Esophagus muscularis mucosa (tissue), 4 donors: ENCODE measurements around the gene MYO1A. TPM values are rescaled to one million over a fixed set of nuclear protein-coding genes. Genes with fewer than 3 reads are reported as not detected.

Source experiments
- DNase-seq: peaks from one replicate; pipeline ENCODE4 v3.0.0-alpha.2; 2017; ENCODE audit errors: extremely low spot score
- H3K27ac ChIP-seq, 4 donors: fragments of 200-600 bp; sonication (generic); replicated peaks in 1 of 4; 1 replicate in 3 of 4; 2 replicates in 1 of 4; pipeline ENCODE4 v1.5.1; 2016 to 2019; ENCODE audit warnings: mild to moderate bottlenecking in 1 of 4
- H3K27me3 ChIP-seq, 4 donors: fragments of 200-600 bp; sonication (generic); one replicate each; pipeline versions ENCODE4 v1.5.1 to v1.6.0; 2016 to 2019
- H3K36me3 ChIP-seq, 4 donors: fragments of 200-600 bp; sonication (generic); one replicate each; pipeline ENCODE4 v1.5.1; 2016 to 2019
- H3K4me1 ChIP-seq, 4 donors: fragments of 200-600 bp; sonication (generic); one replicate each; pipeline ENCODE4 v1.5.1; 2016 to 2019
- H3K4me3 ChIP-seq, 4 donors: fragments of 200-600 bp; sonication (generic); 1 replicate in 2 of 4; 2 replicates in 2 of 4; pipeline ENCODE4 v1.5.1; 2016 to 2019; ENCODE audit warnings: mild to moderate bottlenecking in 4 of 4, moderate library complexity in 1 of 4
- H3K9me3 ChIP-seq, 4 donors: fragments of 200-600 bp; sonication (generic); 1 replicate in 3 of 4; 2 replicates in 1 of 4; pipeline ENCODE4 v1.5.1; 2016 to 2019
- CTCF ChIP-seq, 3 experiments: fragments of 200-600 bp in 2 of 3; fragments of 450-650 bp in 1 of 3; sonication (generic) in 2 of 3; IDR thresholded peaks; one replicate each; pipeline ENCODE4 v1.5.1; 2017 to 2019; ENCODE audit warnings: antibody characterized with exemption in 3 of 3, mild to moderate bottlenecking in 2 of 3, moderate library complexity in 1 of 3
- EP300 ChIP-seq: sonication (generic); formaldehyde crosslinking; IDR thresholded peaks from one replicate; pipeline ENCODE4 v1.6.1; 2017; ENCODE audit warnings: antibody characterized with exemption
- POLR2A ChIP-seq: fragments of 450-650 bp; IDR thresholded peaks from one replicate; pipeline ENCODE4 v1.6.1; 2017; ENCODE audit warnings: antibody characterized with exemption, moderate library complexity, mild to moderate bottlenecking, low read depth
- POLR2AphosphoS5 ChIP-seq, 2 donors: sonication (generic); formaldehyde crosslinking; IDR thresholded peaks; one replicate each; pipeline ENCODE4 v1.6.1; 2017; ENCODE audit warnings: antibody characterized with exemption in 2 of 2
- WGBS: methylation state at CpG from one replicate; pipeline ENCODE4 v1.1.5; 2018; 5-methylcytosine and 5-hydroxymethylcytosine counted together
- intact Hi-C: fragments of 100-400 bp; cut with DNase I; formaldehyde crosslinking; loops from one replicate; pipeline ENCODE4 v1.15.1; 2023
- total RNA-seq, 4 donors: library from RNA; depleted of rRNA; stranded (reverse); fragments of >200 nt; gene quantifications; one replicate each; pipeline versions ENCODE4 v1.1.0 to v1.2.1, GENCODE V29; 2016

Gene MYO1A
- total RNA-seq, 4 donors from 2014 or later: 0.06 to 1.1 (median 0.83) TPM

- H3K9me3 ChIP-seq: no peaks in the 10 kb centered on the region
- no peak overlapping the region for H3K4me3 ChIP-seq
- peak overlapping the region in 2 of 4 donors; percentile 99 to 100 for H3K27ac ChIP-seq
- intact Hi-C loops: loop anchor here (10.0 kb wide), 1 partner anchor 462 kb away; the partner anchor contains the start of gene BAZ2A
- peaks cover 23 to 47% (median 39%) of the 10 kb centered on the region in 4 donors for H3K4me1 ChIP-seq
- H3K36me3 ChIP-seq: peaks cover 57 to 93% (median 83%) of the 10 kb centered on the region in 4 donors
- no peaks in the 10 kb centered on the region for H3K27me3 ChIP-seq
- 89% methylated on average over 8 of the region's 8 CpGs for WGBS
- TF ChIP-seq POLR2AphosphoS5 (IDR thresholded peaks at IDR 0.05): no peak
- no peak for TF ChIP-seq POLR2A
- no peak for TF ChIP-seq CTCF (IDR thresholded peaks at IDR 0.05)
- no peak for TF ChIP-seq EP300
- no peak for DNase-seq
Measured at GRCh38 chr12:57096748-57097553, 47.0 kb upstream of the MYO1A start.

GRCh38 chr12:57096099-57096572 lies 46.2 kb upstream of the MYO1A start:
- no peak for DNase-seq

DNA sequence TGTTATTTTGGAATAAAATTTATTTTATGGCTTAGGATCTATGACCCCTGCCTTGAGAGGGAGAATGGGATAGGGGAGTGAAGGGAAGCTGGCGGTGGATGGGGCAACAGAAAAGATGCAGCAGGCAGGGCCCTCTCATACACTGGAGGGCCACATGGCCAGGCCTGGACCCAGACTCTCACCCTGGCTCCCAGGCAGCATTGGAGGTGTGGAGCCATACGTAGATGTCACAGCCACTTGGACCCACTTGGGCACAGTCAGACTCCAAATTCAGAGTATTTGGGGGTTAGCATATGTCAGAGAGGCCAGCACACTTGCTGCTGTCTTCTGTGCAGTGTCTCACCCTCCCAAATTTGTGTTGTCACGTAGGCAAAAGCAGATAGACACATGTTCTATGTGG lies 45.5 kb upstream of the MYO1A start:
- intact Hi-C loops: loop anchor here (10.0 kb wide), 1 partner anchor 461 kb away; the partner anchor contains the start of gene BAZ2A
- H3K9me3 ChIP-seq: no peaks in the 10 kb centered on the region
- 70% methylated on average over 3 of the region's 3 CpGs for WGBS
- H3K4me3 ChIP-seq: no peak overlapping the region
- no peak for DNase-seq
- no peaks in the 10 kb centered on the region for H3K27me3 ChIP-seq
- H3K4me1 ChIP-seq: peaks cover 38 to 62% (median 54%) of the 10 kb centered on the region in 4 donors
- peaks cover 56 to 90% (median 87%) of the 10 kb centered on the region in 4 donors for H3K36me3 ChIP-seq
- TF ChIP-seq POLR2A (no peak), EP300 (no peak), CTCF (IDR thresholded peaks at IDR 0.05) (no peak), POLR2AphosphoS5 (IDR thresholded peaks at IDR 0.05) (no peak)
- H3K27ac ChIP-seq: peak overlapping the region; percentile 99 to 100 (median 100)

More at GRCh38 chr12:57096099-57096572, 46.2 kb upstream of the MYO1A start:
- TF ChIP-seq POLR2A: no peak
- TF ChIP-seq CTCF (IDR thresholded peaks at IDR 0.05): no peak
- no peak for TF ChIP-seq EP300
- TF ChIP-seq POLR2AphosphoS5 (IDR thresholded peaks at IDR 0.05): no peak
- WGBS: 72% methylated on average over 6 of the region's 6 CpGs
- H3K27ac ChIP-seq: peak overlapping the region in 2 of 4 donors; percentile 99 to 100
- peaks cover 31 to 55% (median 47%) of the 10 kb centered on the region in 4 donors for H3K4me1 ChIP-seq
- H3K9me3 ChIP-seq: no peaks in the 10 kb centered on the region
- peaks cover 56 to 93% (median 86%) of the 10 kb centered on the region in 4 donors for H3K36me3 ChIP-seq
- no peak overlapping the region for H3K4me3 ChIP-seq
- no peaks in the 10 kb centered on the region for H3K27me3 ChIP-seq
- intact Hi-C loops: loop anchor here (10.0 kb wide), 1 partner anchor 461 kb away; the partner anchor contains the start of gene BAZ2A

DNA sequence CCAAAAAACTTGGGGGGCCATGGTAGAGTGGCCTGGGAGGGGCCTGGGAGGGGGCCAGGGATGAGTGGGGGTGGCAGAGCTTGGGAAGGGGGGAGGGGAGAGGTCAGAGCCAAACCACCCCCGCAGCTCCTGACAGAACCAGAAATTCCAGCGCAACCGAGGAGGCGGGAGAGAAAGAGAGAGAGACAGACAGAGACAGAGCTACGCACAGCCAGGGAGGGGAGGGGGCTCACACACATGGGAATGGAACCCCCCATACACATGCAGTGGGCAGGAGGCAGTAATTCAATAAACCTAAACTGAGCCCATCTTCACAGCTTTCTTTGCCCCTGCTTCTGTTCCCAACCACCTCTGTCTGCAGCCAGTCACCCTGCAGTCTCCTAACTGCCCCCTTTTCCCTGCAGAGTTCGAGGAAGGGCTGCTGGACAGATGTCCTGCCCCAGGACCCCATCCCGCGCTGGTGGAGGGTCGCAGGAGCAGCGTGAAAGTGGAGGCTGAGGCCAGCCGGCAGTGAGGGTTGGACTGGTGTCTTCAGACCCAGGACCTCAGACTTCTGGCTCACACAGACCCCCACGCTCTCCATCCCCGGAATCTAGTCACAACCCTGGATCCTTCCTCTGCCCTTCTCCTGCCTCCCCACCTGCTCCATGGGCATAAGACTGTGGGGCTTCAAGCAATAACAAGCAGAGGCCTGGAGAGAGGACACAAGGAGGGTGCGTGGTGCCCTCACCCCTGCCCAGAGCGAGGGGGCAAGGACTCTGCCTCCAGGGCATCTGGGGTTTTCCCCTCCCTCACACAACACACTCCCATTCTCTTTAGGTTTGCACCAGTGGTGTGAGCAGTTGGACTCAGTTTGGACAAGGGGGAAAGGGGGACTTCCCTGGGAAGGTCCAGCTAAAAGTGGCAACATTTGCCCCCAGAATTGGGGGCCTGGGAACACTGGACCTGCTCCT lies 44.6 kb upstream of the MYO1A start:
- Histone ChIP-seq H3K4me3 (peak overlapping the region; percentile 1 to 18 (median 10)), H3K27ac (peak overlapping the region; percentile 99 to 100 (median 100)), H3K4me1 (peaks cover 42 to 67% (median 59%) of the 10 kb centered on the region in 4 donors), H3K27me3 (no peaks in the 10 kb centered on the region), H3K36me3 (peaks cover 49 to 81% (median 79%) of the 10 kb centered on the region in 4 donors), H3K9me3 (no peaks in the 10 kb centered on the region)
- intact Hi-C loops: loop anchor here (10.0 kb wide), 1 partner anchor 460 kb away; the partner anchor contains the start of gene BAZ2A
- no peak for TF ChIP-seq EP300
- TF ChIP-seq POLR2A: no peak
- TF ChIP-seq POLR2AphosphoS5 (IDR thresholded peaks at IDR 0.05): peak in 1 of 2 donors; percentile 5
- WGBS: 38% methylated on average over 15 of the region's 15 CpGs
- DNase-seq: no peak
